Thyroid gland (tissue), 4 donors: ENCODE data around the gene HMCES.

Experiments
- POLR2A ChIP-seq, 2 donors: fragments of 450-650 bp; IDR thresholded peaks; one replicate each; pipeline ENCODE4 v1.6.1; 2017; ENCODE audit warnings: antibody characterized with exemption in 2 of 2, mild to moderate bottlenecking in 2 of 2, moderate library complexity in 1 of 2
- TF ChIP-seq, protein P1 (sequence below), 6 experiments: fragments of 200-600 bp in 3 of 6; fragments of 450-650 bp in 3 of 6; sonication (generic) in 3 of 6; IDR thresholded peaks; one replicate each; pipeline ENCODE4 v1.5.1; 2016 to 2019; ENCODE audit warnings: antibody characterized with exemption in 6 of 6, mild to moderate bottlenecking in 2 of 6, inconsistent platforms in 1 of 6, moderate library complexity in 1 of 6

DNA sequence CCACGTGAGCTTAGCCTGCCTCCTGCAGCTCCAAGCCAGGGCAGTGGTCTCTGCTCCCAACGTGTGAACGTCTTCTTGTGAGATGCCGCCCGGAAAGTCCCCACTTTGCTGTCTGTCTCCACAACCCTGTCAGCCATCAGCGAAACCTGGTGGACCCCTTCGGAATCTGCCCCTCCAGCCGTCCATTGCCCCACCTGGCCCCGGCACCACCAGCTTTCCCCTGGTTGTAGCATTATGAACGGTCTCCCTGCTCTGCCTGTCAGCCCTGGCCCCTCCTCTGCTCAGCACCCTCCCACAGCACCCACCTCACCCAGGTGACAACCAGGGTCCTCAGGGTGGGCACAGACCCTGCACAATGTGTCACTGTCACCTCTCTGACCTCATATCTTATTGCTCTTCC is 71.1 kb downstream of the HMCES start:
- no peak for TF ChIP-seq POLR2A (IDR thresholded peaks at IDR 0.05)
- TF ChIP-seq, protein P1, sequence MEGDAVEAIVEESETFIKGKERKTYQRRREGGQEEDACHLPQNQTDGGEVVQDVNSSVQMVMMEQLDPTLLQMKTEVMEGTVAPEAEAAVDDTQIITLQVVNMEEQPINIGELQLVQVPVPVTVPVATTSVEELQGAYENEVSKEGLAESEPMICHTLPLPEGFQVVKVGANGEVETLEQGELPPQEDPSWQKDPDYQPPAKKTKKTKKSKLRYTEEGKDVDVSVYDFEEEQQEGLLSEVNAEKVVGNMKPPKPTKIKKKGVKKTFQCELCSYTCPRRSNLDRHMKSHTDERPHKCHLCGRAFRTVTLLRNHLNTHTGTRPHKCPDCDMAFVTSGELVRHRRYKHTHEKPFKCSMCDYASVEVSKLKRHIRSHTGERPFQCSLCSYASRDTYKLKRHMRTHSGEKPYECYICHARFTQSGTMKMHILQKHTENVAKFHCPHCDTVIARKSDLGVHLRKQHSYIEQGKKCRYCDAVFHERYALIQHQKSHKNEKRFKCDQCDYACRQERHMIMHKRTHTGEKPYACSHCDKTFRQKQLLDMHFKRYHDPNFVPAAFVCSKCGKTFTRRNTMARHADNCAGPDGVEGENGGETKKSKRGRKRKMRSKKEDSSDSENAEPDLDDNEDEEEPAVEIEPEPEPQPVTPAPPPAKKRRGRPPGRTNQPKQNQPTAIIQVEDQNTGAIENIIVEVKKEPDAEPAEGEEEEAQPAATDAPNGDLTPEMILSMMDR (IDR thresholded peaks at IDR 0.05) = no peak
